Prostate gland (tissue), 2 donors: ENCODE data around the gene SENP3.

ENCODE experiments used
- POLR2A ChIP-seq: fragments of 450-650 bp; IDR thresholded peaks from one replicate; pipeline ENCODE4 v1.6.1; 2016; ENCODE audit warnings: antibody characterized with exemption, mild to moderate bottlenecking
- POLR2AphosphoS5 ChIP-seq: sonication (generic); formaldehyde crosslinking; IDR thresholded peaks from one replicate; pipeline ENCODE4 v1.6.1; 2017; ENCODE audit warnings: antibody characterized with exemption
- TF ChIP-seq, protein P1 (sequence below), 4 experiments: fragments of 200-600 bp in 2 of 4; fragments of 450-650 bp in 2 of 4; sonication (generic) in 2 of 4; IDR thresholded peaks; 1 replicate in 3 of 4; 2 replicates in 1 of 4; pipeline ENCODE4 v1.5.1; 2016 to 2019; ENCODE audit warnings: antibody characterized with exemption in 4 of 4, mild to moderate bottlenecking in 2 of 4, moderate library complexity in 2 of 4

DNA sequence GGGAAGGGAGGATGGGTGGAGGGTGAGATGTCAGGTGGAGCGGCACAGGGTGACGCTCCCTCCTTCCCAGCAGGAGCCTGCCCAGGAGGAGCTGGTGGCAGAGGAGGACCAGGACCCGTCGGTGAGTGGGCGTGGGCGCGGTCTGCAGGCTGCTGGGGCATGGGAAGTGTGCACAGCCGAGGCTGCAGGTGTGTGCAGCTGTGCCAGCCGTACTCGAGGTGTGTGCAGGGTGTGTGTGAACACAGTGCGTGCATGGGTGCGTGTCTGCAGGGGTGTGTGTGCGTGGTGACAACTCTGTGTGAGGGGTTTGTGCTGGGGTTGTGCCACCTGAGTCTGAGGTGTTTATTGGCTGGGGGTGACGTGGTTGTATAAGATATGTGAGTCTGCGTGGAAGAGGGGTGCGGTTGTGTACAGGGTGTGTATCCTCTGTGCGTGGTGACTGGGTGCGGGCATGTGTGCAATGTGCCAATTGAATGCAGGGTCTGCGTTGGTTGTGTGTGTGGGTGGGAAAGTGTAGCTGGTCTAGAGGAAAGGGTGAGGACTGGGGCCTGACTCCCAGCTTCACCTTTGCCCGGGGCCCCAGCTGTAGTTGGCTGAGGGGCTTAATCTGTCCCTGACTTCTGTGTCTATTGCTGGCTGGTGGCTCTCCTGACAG lies 12.2 kb upstream of the SENP3 start:
- TF ChIP-seq POLR2AphosphoS5, result no peak
- no peak for TF ChIP-seq POLR2A
- TF ChIP-seq, protein P1, sequence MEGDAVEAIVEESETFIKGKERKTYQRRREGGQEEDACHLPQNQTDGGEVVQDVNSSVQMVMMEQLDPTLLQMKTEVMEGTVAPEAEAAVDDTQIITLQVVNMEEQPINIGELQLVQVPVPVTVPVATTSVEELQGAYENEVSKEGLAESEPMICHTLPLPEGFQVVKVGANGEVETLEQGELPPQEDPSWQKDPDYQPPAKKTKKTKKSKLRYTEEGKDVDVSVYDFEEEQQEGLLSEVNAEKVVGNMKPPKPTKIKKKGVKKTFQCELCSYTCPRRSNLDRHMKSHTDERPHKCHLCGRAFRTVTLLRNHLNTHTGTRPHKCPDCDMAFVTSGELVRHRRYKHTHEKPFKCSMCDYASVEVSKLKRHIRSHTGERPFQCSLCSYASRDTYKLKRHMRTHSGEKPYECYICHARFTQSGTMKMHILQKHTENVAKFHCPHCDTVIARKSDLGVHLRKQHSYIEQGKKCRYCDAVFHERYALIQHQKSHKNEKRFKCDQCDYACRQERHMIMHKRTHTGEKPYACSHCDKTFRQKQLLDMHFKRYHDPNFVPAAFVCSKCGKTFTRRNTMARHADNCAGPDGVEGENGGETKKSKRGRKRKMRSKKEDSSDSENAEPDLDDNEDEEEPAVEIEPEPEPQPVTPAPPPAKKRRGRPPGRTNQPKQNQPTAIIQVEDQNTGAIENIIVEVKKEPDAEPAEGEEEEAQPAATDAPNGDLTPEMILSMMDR (IDR thresholded peaks at IDR 0.05), result peak in 2 of 4 experiments; percentile 1 to 4
